Activated T-cell treated with anti-CD3 and anti-CD28 coated beads, Interleukin-2, amount 50 U/mL, for 72 hours (primary cell): Measurements from ENCODE around the gene NTF3. TPM values are rescaled to one million over a fixed set of nuclear protein-coding genes. Genes with fewer than 3 reads are reported as not detected.

Experiments used
- ATAC-seq, 2 donors: fragments of 150-1000 bp; cut with Tn5 transposase; replicated peaks in 1 of 2; 2 replicates each; pipeline ENCODE4 v1.10.0; 2021; ENCODE audit warnings: moderate library complexity in 2 of 2, mild to moderate bottlenecking in 1 of 2
- DNase-seq, 2 donors: peaks; one replicate each; pipeline ENCODE4 v3.0.0; 2021 to 2022; ENCODE audit warnings: mixed read lengths in 1 of 2
- H3K27ac Mint-ChIP-seq: one replicate; pipeline ENCODE4 v1.8.0; 2022; ENCODE audit warnings: mild to moderate bottlenecking, moderate library complexity, mixed read lengths
- H3K27me3 Mint-ChIP-seq: one replicate; pipeline ENCODE4 v1.8.0; 2022; ENCODE audit warnings: low read depth, mixed read lengths
- H3K36me3 Mint-ChIP-seq, 2 donors: one replicate each; pipeline ENCODE4 v1.8.0; 2022; ENCODE audit warnings: mixed read lengths in 2 of 2, mild to moderate bottlenecking in 1 of 2; ENCODE audit not compliant: insufficient read depth in 2 of 2
- H3K4me1 Mint-ChIP-seq: one replicate; pipeline ENCODE4 v1.8.0; 2022; ENCODE audit warnings: low read depth, mixed read lengths
- H3K4me3 Mint-ChIP-seq, 2 donors: one replicate each; pipeline ENCODE4 v1.8.0; 2022; ENCODE audit warnings: mild to moderate bottlenecking in 2 of 2, mixed read lengths in 2 of 2, moderate library complexity in 2 of 2
- H3K9me3 Mint-ChIP-seq, 2 donors: one replicate each; pipeline ENCODE4 v1.8.0; 2022; ENCODE audit warnings: mixed read lengths in 2 of 2
- total RNA-seq, 2 donors: library from RNA; stranded (reverse); gene quantifications; one replicate each; pipeline ENCODE4 v1.2.3, GENCODE V29; 2022

Gene NTF3
- total RNA-seq, 2 donors from 2014 or later: not detected

- no peak for DNase-seq
- Mint-ChIP-seq H3K36me3 (no peaks in the 10 kb centered on the region), H3K4me3 (no peak overlapping the region), H3K4me1 (no peaks in the 10 kb centered on the region), H3K27me3 (peaks cover 7% of the 10 kb centered on the region), H3K27ac (no peak overlapping the region), H3K9me3 (no peaks in the 10 kb centered on the region)
- no peak for ATAC-seq
Measured at GRCh38 chr12:5489017-5489416, 57.1 kb downstream of the NTF3 start.

- H3K9me3 Mint-ChIP-seq: no peaks in the 10 kb centered on the region
- DNase-seq (no peak), ATAC-seq (no peak)
- no peak overlapping the region for H3K27ac Mint-ChIP-seq
- H3K36me3 Mint-ChIP-seq: no peaks in the 10 kb centered on the region
- H3K4me3 Mint-ChIP-seq: no peak overlapping the region
- H3K27me3 Mint-ChIP-seq: peaks cover 7% of the 10 kb centered on the region
- H3K4me1 Mint-ChIP-seq: no peaks in the 10 kb centered on the region
Measured at GRCh38 chr12:5489760-5490406, 58.0 kb downstream of the NTF3 start.

DNA sequence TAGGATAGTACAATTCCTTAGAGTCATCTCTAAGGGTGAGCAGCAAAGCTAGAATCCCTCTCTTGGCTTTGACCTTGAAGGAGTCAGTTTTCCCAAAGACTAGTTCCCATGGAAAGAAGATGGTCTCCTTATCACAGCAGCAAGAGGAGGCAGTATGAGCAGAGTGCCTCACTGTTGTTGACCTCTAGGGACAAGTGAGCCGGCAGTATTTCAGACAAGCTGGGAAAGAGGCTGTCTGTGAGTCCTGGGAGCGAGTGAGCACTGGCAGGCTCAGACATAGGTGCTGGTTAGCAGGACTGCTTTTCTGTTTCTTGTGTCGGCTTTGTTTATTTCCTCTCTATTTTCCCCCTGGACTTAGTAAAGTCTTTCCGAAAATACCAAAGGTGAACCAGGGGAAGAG lies 60.7 kb downstream of the NTF3 start:
- Mint-ChIP-seq H3K9me3 (no peaks in the 10 kb centered on the region), H3K27ac (no peak overlapping the region), H3K4me3 (no peak overlapping the region), H3K27me3 (peaks cover 7% of the 10 kb centered on the region), H3K36me3 (no peaks in the 10 kb centered on the region), H3K4me1 (no peaks in the 10 kb centered on the region)
- DNase-seq: no peak
- ATAC-seq: no peak

DNA sequence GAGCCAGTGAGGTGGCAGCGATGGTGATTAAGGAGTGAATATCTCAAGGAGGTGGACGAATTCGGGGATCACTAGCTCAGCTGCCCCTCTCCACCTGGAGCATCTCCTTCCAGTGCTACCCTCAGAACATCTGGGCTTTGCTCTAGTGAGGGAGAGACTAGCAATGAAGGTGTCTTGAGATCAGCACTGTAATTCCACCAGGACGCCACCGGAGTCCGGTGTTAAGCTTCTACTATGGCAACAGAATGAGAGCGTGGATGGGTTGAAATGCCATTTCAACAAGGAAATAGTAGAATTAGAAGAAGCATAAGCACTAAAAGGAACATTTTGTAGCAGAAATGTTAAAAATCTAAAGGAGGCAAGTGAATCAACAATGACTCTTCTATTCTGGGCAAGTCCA lies 61.1 kb downstream of the NTF3 start:
- DNase-seq: no peak

GRCh38 chr12:5494343-5494742 lies 62.4 kb downstream of the NTF3 start:
- H3K4me1 Mint-ChIP-seq: no peaks in the 10 kb centered on the region
- no peaks in the 10 kb centered on the region for H3K27me3 Mint-ChIP-seq
- ATAC-seq: no peak
- no peak overlapping the region for H3K4me3 Mint-ChIP-seq
- no peak for DNase-seq
- no peaks in the 10 kb centered on the region for H3K9me3 Mint-ChIP-seq
- no peaks in the 10 kb centered on the region for H3K36me3 Mint-ChIP-seq
- no peak overlapping the region for H3K27ac Mint-ChIP-seq

More for the DNA sequence above, 61.1 kb downstream of the NTF3 start:
- no peak for ATAC-seq
- H3K27ac Mint-ChIP-seq: no peak overlapping the region
- H3K9me3 Mint-ChIP-seq: no peaks in the 10 kb centered on the region
- no peaks in the 10 kb centered on the region for H3K36me3 Mint-ChIP-seq
- no peaks in the 10 kb centered on the region for H3K4me1 Mint-ChIP-seq
- peaks cover 5% of the 10 kb centered on the region for H3K27me3 Mint-ChIP-seq
- H3K4me3 Mint-ChIP-seq: no peak overlapping the region

- H3K4me3 Mint-ChIP-seq: no peak overlapping the region
- H3K4me1 Mint-ChIP-seq: no peaks in the 10 kb centered on the region
- no peaks in the 10 kb centered on the region for H3K36me3 Mint-ChIP-seq
- H3K27ac Mint-ChIP-seq: no peak overlapping the region
- H3K9me3 Mint-ChIP-seq: no peaks in the 10 kb centered on the region
- DNase-seq: no peak
- no peak for ATAC-seq
- no peaks in the 10 kb centered on the region for H3K27me3 Mint-ChIP-seq
Measured at GRCh38 chr12:5497329-5498053, 65.6 kb downstream of the NTF3 start.

DNA sequence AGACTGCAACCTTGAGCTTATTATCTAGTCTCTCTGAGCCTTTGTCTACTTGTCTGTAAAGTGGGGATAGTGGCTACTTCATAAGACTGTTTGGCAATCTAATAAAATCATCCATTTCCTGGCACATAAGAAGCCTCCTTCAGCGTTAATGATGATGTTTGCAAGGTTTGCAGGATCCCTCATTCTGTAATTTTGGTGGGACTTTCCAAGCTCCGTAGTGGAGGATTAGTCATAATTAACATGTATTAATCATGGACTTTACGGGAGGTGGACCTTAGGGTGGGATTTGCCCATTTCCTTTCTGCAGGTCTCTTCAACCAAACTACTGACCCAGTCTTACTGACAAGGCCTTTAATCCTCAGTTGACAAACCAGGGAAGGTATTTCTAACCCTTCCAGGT lies 66.2 kb downstream of the NTF3 start:
- no peak overlapping the region for H3K4me3 Mint-ChIP-seq
- ATAC-seq (no peak), DNase-seq (no peak)
- H3K4me1 Mint-ChIP-seq: no peaks in the 10 kb centered on the region
- no peaks in the 10 kb centered on the region for H3K9me3 Mint-ChIP-seq
- H3K27me3 Mint-ChIP-seq: no peaks in the 10 kb centered on the region
- H3K27ac Mint-ChIP-seq: no peak overlapping the region
- no peaks in the 10 kb centered on the region for H3K36me3 Mint-ChIP-seq

DNA sequence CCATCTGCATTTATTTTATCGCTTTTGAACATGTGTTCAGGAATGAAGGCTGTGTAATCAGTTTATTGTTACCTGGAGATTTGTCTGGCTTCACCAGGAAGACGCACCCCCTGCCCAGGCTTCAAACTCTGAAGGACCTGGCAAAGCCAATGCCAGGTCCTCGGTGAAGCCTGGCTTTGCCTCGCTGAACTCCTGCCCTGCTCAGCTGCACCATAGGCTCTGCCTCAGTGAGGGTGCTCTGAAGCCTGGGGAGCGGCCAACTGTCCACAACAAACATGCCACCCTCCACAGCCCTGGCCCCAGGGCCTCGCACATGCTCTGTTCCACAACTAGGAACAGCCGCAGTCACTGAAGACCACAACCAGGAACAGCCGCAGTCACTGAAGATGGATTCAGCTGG lies 66.9 kb downstream of the NTF3 start:
- no peaks in the 10 kb centered on the region for H3K36me3 Mint-ChIP-seq
- no peaks in the 10 kb centered on the region for H3K4me1 Mint-ChIP-seq
- H3K27ac Mint-ChIP-seq: no peak overlapping the region
- H3K27me3 Mint-ChIP-seq: no peaks in the 10 kb centered on the region
- H3K9me3 Mint-ChIP-seq: no peaks in the 10 kb centered on the region
- no peak overlapping the region for H3K4me3 Mint-ChIP-seq
- ATAC-seq (no peak), DNase-seq (no peak)

DNA sequence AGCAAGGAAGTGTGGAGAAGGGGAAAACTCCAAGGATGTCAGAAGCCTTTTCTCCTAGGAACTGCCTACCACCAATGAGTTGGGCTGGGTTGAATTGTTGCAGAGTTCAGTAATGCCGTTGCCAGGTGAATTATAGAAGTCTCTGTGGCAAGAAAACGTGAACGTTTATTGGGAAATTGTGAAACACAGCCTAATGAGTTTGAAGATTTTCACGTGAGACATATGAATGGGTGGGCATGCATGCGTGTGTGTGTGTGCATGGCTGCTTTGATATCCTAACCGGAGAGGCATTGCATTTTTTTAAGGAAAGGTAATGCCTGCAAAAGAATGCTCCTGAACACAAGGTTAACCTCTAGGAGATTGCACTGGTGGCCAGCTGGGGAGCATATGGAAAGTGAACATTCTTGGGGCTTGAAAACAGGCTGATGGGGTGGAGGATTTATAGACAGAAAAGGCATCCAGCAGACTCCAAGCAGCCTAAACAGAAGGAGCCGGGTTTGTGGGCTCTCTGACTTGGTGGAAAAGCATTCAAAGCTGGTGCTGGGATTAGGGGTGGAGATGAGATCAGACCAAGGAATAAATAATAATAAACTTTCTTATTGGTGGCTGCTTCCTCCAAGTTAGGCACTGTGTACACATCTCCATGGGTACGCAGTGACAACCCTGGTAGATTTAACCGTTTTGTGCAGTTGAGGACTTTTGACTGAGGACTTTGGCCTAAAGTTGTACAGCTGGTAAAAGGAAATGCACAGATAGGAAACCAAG lies 67.8 kb downstream of the NTF3 start:
- H3K27me3 Mint-ChIP-seq: no peaks in the 10 kb centered on the region
- no peaks in the 10 kb centered on the region for H3K9me3 Mint-ChIP-seq
- ATAC-seq (no peak), DNase-seq (no peak)
- H3K36me3 Mint-ChIP-seq: no peaks in the 10 kb centered on the region
- no peak overlapping the region for H3K27ac Mint-ChIP-seq
- H3K4me1 Mint-ChIP-seq: no peaks in the 10 kb centered on the region
- no peak overlapping the region for H3K4me3 Mint-ChIP-seq

DNA sequence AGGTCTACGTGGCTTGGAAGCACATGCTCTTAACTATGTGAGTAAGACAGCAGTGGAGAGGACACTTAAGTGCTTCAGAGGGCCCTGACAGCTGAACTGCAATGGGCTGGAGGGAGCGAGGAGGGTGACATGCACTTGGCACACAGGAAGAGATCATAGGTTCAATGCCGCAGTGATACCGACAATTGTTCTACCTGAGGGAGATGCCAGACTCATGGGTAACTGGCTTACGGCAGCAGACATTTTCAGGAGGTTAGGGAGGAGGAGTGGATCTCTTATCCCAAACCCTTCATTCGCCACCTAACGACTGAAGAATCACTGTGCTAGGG lies 68.4 kb downstream of the NTF3 start:
- no peaks in the 10 kb centered on the region for H3K36me3 Mint-ChIP-seq
- no peak for DNase-seq
- H3K4me1 Mint-ChIP-seq: no peaks in the 10 kb centered on the region
- H3K27ac Mint-ChIP-seq: no peak overlapping the region
- no peak for ATAC-seq
- H3K27me3 Mint-ChIP-seq: no peaks in the 10 kb centered on the region
- H3K9me3 Mint-ChIP-seq: no peaks in the 10 kb centered on the region
- no peak overlapping the region for H3K4me3 Mint-ChIP-seq

DNA sequence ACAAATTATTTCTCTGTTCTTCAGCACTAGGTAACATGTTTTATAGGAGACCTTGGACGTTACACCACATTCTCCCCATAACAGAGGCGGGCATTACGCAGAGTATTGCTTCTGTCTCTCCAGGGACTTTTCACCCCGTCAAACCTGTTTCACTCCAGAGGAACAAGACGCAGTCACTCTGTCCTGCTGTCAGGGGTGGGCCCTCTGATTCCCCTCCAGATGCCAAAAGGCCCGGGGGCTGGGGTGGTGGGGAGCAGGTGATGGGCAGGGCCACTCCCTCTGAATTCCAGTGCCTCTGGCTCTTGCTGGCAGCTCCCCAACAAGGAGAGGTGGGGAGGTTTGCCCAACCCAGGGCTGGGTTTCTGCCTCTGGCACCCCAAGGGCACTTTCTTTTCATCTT lies 71.9 kb downstream of the NTF3 start:
- Mint-ChIP-seq H3K36me3 (no peaks in the 10 kb centered on the region), H3K4me1 (no peaks in the 10 kb centered on the region), H3K27ac (no peak overlapping the region), H3K27me3 (no peaks in the 10 kb centered on the region), H3K4me3 (no peak overlapping the region), H3K9me3 (no peaks in the 10 kb centered on the region)
- ATAC-seq (no peak), DNase-seq (no peak)

DNA sequence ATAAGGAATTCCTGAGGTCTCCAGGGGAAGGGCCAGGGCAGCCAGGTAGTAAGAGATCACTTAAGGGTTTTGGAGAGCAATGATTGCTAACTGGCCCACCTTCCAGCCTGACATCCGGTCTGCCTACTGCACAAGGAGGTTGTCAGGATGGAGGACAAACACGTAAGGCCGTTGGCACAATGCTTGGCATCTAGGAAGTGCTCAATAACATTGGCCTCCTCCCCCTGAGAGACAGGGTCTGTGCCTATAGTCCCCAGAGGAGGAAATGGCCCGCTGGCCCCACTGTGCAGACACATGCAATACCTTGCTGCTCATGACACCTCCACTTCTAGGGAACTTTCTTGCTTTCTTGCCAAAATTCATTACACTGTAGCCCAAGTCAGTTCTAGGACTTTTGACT lies 73.2 kb downstream of the NTF3 start:
- ATAC-seq (no peak), DNase-seq (no peak)
- no peak overlapping the region for H3K27ac Mint-ChIP-seq
- no peaks in the 10 kb centered on the region for H3K36me3 Mint-ChIP-seq
- H3K27me3 Mint-ChIP-seq: no peaks in the 10 kb centered on the region
- H3K4me1 Mint-ChIP-seq: no peaks in the 10 kb centered on the region
- no peak overlapping the region for H3K4me3 Mint-ChIP-seq
- H3K9me3 Mint-ChIP-seq: no peaks in the 10 kb centered on the region

GRCh38 chr12:5505751-5506150 lies 73.8 kb downstream of the NTF3 start:
- ATAC-seq (no peak), DNase-seq (no peak)
- peaks cover 4% of the 10 kb centered on the region for H3K27me3 Mint-ChIP-seq
- no peaks in the 10 kb centered on the region for H3K36me3 Mint-ChIP-seq
- no peaks in the 10 kb centered on the region for H3K9me3 Mint-ChIP-seq
- H3K4me3 Mint-ChIP-seq: no peak overlapping the region
- H3K4me1 Mint-ChIP-seq: no peaks in the 10 kb centered on the region
- H3K27ac Mint-ChIP-seq: no peak overlapping the region
